ENCODE measurements around the gene FHOD1. TPM values are rescaled to one million over a fixed set of nuclear protein-coding genes. Genes with fewer than 3 reads are reported as not detected.

FHOD1 gene
- total and polyA plus RNA-seq, 9 of the 15 experiments (the other 6 are each of a cell fraction or from before 2014, with no cell fraction given): 18.7 to 126 (median 32.3) TPM

DNA sequence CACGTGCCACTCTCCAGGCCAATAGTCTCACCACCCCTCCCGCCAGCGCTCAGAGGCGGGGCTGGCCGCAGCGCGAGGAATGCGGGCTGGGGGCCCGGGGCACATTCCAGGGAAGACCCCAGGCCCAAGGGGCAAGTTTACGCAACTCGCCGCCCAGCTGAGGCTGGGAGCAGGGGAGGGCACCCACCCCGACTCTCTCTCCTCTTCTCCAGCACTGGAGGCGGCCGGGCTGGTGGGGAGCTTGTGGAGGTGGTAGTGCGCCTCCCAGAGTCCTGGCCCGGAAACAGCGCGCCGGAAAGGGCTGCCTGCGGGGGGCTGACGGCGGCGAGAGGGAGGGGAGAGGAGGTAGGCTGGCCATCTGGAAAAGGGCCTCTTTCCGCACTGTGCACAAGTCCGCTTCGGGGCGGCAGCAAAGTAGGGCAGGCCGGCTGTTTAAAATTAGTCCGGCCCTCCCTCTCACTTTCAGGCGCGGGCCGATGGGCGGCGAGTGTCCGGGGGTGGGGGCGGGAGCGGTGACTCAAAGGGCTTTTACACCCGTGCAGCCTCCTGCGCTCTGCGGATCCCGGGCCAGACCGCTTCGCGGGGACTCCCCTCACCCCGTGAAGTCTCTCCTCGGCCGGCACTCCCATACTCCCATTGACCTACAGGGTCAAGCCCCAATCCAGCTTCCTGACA lies 1.1 kb downstream of the FHOD1 start (continued):
- TF ChIP-seq, protein P1, sequence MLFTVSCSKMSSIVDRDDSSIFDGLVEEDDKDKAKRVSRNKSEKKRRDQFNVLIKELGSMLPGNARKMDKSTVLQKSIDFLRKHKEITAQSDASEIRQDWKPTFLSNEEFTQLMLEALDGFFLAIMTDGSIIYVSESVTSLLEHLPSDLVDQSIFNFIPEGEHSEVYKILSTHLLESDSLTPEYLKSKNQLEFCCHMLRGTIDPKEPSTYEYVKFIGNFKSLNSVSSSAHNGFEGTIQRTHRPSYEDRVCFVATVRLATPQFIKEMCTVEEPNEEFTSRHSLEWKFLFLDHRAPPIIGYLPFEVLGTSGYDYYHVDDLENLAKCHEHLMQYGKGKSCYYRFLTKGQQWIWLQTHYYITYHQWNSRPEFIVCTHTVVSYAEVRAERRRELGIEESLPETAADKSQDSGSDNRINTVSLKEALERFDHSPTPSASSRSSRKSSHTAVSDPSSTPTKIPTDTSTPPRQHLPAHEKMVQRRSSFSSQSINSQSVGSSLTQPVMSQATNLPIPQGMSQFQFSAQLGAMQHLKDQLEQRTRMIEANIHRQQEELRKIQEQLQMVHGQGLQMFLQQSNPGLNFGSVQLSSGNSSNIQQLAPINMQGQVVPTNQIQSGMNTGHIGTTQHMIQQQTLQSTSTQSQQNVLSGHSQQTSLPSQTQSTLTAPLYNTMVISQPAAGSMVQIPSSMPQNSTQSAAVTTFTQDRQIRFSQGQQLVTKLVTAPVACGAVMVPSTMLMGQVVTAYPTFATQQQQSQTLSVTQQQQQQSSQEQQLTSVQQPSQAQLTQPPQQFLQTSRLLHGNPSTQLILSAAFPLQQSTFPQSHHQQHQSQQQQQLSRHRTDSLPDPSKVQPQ (CRISPR knock-in tag; IDR thresholded peaks at IDR 0.05; ENCODE audit: borderline replicate concordance): no peak
- TF ChIP-seq YY1 (IDR thresholded peaks at IDR 0.05; ENCODE audit: borderline replicate concordance in 1 of 3, control insufficient read depth in 1 of 3, extremely low read depth in 1 of 3, insufficient read depth in 3 of 3, insufficient read length in 1 of 3, insufficient replicate concordance in 2 of 3, low read depth in 1 of 3, low read length in 2 of 3) (peak in 2 of 3 experiments; percentile 22 to 29), MEF2D (tag; conservative IDR thresholded peaks at IDR 0.05; ENCODE audit: low read depth) (no peak), NCOR1 (IDR thresholded peaks at IDR 0.05) (no peak), ZNF3 (CRISPR knock-in tag; IDR thresholded peaks at IDR 0.05) (no peak), PRPF4 (IDR thresholded peaks at IDR 0.05; ENCODE audit: insufficient read depth, low read depth, low read length, poor library complexity, severe bottlenecking) (no peak), SPI1 (IDR thresholded peaks at IDR 0.05; ENCODE audit: borderline replicate concordance, low read depth, low read length) (no peak), ZNF408 (CRISPR knock-in tag; IDR thresholded peaks at IDR 0.05; ENCODE audit: low read depth) (no peak), SMARCB1 (IDR thresholded peaks at IDR 0.05; ENCODE audit: insufficient read length, low read depth) (no peak), E2F3 (CRISPR knock-in tag; IDR thresholded peaks at IDR 0.05) (no peak), BRCA1 (IDR thresholded peaks at IDR 0.05) (no peak), BRCA1 (CRISPR knock-in tag; IDR thresholded peaks at IDR 0.05) (no peak)
- TF ChIP-seq, protein P2, sequence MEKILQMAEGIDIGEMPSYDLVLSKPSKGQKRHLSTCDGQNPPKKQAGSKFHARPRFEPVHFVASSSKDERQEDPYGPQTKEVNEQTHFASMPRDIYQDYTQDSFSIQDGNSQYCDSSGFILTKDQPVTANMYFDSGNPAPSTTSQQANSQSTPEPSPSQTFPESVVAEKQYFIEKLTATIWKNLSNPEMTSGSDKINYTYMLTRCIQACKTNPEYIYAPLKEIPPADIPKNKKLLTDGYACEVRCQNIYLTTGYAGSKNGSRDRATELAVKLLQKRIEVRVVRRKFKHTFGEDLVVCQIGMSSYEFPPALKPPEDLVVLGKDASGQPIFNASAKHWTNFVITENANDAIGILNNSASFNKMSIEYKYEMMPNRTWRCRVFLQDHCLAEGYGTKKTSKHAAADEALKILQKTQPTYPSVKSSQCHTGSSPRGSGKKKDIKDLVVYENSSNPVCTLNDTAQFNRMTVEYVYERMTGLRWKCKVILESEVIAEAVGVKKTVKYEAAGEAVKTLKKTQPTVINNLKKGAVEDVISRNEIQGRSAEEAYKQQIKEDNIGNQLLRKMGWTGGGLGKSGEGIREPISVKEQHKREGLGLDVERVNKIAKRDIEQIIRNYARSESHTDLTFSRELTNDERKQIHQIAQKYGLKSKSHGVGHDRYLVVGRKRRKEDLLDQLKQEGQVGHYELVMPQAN (IDR thresholded peaks at IDR 0.05; ENCODE audit: borderline replicate concordance): peak; percentile 40; the same call in 1 of the 2 replicates
- TF ChIP-seq, protein P3, sequence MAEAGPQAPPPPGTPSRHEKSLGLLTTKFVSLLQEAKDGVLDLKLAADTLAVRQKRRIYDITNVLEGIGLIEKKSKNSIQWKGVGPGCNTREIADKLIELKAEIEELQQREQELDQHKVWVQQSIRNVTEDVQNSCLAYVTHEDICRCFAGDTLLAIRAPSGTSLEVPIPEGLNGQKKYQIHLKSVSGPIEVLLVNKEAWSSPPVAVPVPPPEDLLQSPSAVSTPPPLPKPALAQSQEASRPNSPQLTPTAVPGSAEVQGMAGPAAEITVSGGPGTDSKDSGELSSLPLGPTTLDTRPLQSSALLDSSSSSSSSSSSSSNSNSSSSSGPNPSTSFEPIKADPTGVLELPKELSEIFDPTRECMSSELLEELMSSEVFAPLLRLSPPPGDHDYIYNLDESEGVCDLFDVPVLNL (CRISPR knock-in tag; IDR thresholded peaks at IDR 0.05; ENCODE audit: low read depth): no peak
- TF ChIP-seq, protein P4, sequence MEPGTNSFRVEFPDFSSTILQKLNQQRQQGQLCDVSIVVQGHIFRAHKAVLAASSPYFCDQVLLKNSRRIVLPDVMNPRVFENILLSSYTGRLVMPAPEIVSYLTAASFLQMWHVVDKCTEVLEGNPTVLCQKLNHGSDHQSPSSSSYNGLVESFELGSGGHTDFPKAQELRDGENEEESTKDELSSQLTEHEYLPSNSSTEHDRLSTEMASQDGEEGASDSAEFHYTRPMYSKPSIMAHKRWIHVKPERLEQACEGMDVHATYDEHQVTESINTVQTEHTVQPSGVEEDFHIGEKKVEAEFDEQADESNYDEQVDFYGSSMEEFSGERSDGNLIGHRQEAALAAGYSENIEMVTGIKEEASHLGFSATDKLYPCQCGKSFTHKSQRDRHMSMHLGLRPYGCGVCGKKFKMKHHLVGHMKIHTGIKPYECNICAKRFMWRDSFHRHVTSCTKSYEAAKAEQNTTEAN (CRISPR knock-in tag; IDR thresholded peaks at IDR 0.05): 0 out of 2 replicates have a peak, but pooled peaks have one; percentile 47

Data from K562 (cell line).